GM06990 (cell line): ENCODE data around the gene SRRM3.
"Not testable (repeated sequence)": the region's sequence is repeated elsewhere in the genome, so short reads cannot be mapped to it uniquely, and the experiment has no call there.

Experiments used
- DNase-seq: peaks from one replicate; pipeline ENCODE4 v3.0.0-alpha.2; 2011; ENCODE audit not compliant: insufficient read length; ENCODE audit errors: extremely low read depth
- H3K27me3 ChIP-seq: replicated peaks from 2 replicates; pipeline ENCODE4 v1.6.0; 2011; ENCODE audit warnings: low read length; ENCODE audit not compliant: control insufficient read depth, insufficient read depth
- H3K36me3 ChIP-seq: 2 replicates; pipeline ENCODE4 v1.5.1; 2011; ENCODE audit warnings: low read length; ENCODE audit not compliant: control insufficient read depth, insufficient read depth
- H3K4me3 ChIP-seq: replicated peaks from 2 replicates; pipeline ENCODE4 v1.5.1; 2011; ENCODE audit warnings: low read depth, mild to moderate bottlenecking, control low read depth, low read length
- CTCF ChIP-seq: IDR thresholded peaks from 2 replicates; pipeline ENCODE4 v1.5.1; 2011; ENCODE audit warnings: low read length, control low read depth, mild to moderate bottlenecking, inconsistent platforms; ENCODE audit not compliant: insufficient read depth, poor library complexity, severe bottlenecking

SRRM3 gene

GRCh38 chr7:76283254-76284159, 81.8 kb downstream of the SRRM3 start:
- Histone ChIP-seq H3K36me3 (no peaks in the 10 kb centered on the region), H3K4me3 (no peak overlapping the region), H3K27me3 (peaks cover 1% of the 10 kb centered on the region; the same call in 1 of the 2 replicates)
- TF ChIP-seq CTCF: no peak
- DNase-seq: no peak

GRCh38 chr7:76285604-76286374, 84.1 kb downstream of the SRRM3 start:
- no peak overlapping the region for H3K4me3 ChIP-seq
- peaks cover 1% of the 10 kb centered on the region; the same call in 1 of the 2 replicates for H3K27me3 ChIP-seq
- TF ChIP-seq CTCF: no peak
- no peaks in the 10 kb centered on the region for H3K36me3 ChIP-seq
- no peak for DNase-seq

GRCh38 chr7:76286842-76287403, 85.2 kb downstream of the SRRM3 start:
- no peak for TF ChIP-seq CTCF
- Histone ChIP-seq H3K36me3 (no peaks in the 10 kb centered on the region), H3K27me3 (peaks cover 1% of the 10 kb centered on the region; the same call in 1 of the 2 replicates), H3K4me3 (no peak overlapping the region)
- no peak for DNase-seq

- not testable (repeated sequence) for H3K36me3 ChIP-seq, H3K27me3 ChIP-seq, H3K4me3 ChIP-seq, DNase-seq
Measured at GRCh38 chr7:76290847-76291350, 89.2 kb downstream of the SRRM3 start.

GRCh38 chr7:76291351-76292212, 89.9 kb downstream of the SRRM3 start:
- peak; percentile 90 for TF ChIP-seq CTCF
- H3K36me3 ChIP-seq: no peaks in the 10 kb centered on the region
- H3K4me3 ChIP-seq: no peak overlapping the region
- no peaks in the 10 kb centered on the region for H3K27me3 ChIP-seq
- DNase-seq: peak; percentile 83
